ENCODE measurements around the gene GAS7. TPM values are rescaled to one million over a fixed set of nuclear protein-coding genes. Genes with fewer than 3 reads are reported as not detected.

GAS7 gene
- total and polyA plus RNA-seq, 2 of the 13 experiments (the other 11 are each of a cell fraction or from before 2014, with no cell fraction given): 1.0 to 5.2 TPM

DNA sequence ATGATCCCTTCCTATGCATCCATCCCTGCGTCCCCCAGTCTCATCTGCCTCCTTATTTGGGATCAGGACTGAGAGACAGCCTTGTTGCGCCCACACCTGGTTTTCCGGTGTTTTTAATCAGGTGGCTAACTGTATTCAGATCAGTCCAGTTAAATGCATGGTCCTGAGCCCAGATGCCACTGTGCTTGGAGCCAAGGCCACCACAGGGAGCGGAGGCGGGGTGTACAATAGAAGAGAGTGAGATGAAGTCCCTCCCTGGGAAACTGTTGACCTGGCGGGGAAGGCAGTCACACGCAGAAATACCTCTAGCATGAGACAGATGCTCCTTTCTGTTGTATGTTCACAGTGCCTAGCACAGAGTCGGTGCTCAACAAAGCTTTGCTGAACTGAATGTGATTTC, 299.6 kb downstream of the GAS7 start:
- BruUV-seq (replicated peaks): no TSS peak
- Histone ChIP-seq H3K27me3 (ENCODE audit: control insufficient read depth in 1 of 2, insufficient read depth in 2 of 2, low read length in 2 of 2) (peaks cover 0 to 16% of the 10 kb centered on the region in 2 experiments; a peak in 3 of 5 replicates), H3K4me1 (ENCODE audit: insufficient read depth, low read length) (no peaks in the 10 kb centered on the region), H3K4me2 (ENCODE audit: low read depth, low read length) (no peak overlapping the region), H2AFZ (ENCODE audit: low read length) (no peak overlapping the region), H4K20me1 (ENCODE audit: insufficient read depth, low read length) (no peaks in the 10 kb centered on the region), H3K9ac (ENCODE audit: insufficient read depth, low read depth, low read length) (no peak overlapping the region), H3K27ac (ENCODE audit: extremely low read length, insufficient read depth, low read length) (no peak overlapping the region), H3K9me3 (ENCODE audit: low read length) (no peaks in the 10 kb centered on the region), H3K36me3 (replicated peaks in 1 of 2; ENCODE audit: control insufficient read depth in 1 of 2, insufficient read depth in 2 of 2, low read length in 2 of 2) (no peaks in the 10 kb centered on the region), H3K79me2 (ENCODE audit: insufficient read depth, low read length) (no peaks in the 10 kb centered on the region), H3K4me3 (replicated peaks in 1 of 3; ENCODE audit: insufficient read depth in 1 of 3, low read depth in 2 of 3, low read length in 3 of 3) (no peak overlapping the region)
- CTCF ChIA-PET (ENCODE audit: low intra/inter-chr PET ratio, low total read pairs): no interaction called here
- TF ChIP-seq RARG (CRISPR knock-in tag; IDR thresholded peaks at IDR 0.05; ENCODE audit: low read depth) (no peak), GLI4 (CRISPR knock-in tag; IDR thresholded peaks at IDR 0.05; ENCODE audit: borderline replicate concordance) (no peak), KLF12 (CRISPR knock-in tag; IDR thresholded peaks at IDR 0.05; ENCODE audit: borderline replicate concordance) (no peak), DNMT1 (CRISPR knock-in tag; IDR thresholded peaks at IDR 0.05) (no peak)
- TF ChIP-seq, protein P1, sequence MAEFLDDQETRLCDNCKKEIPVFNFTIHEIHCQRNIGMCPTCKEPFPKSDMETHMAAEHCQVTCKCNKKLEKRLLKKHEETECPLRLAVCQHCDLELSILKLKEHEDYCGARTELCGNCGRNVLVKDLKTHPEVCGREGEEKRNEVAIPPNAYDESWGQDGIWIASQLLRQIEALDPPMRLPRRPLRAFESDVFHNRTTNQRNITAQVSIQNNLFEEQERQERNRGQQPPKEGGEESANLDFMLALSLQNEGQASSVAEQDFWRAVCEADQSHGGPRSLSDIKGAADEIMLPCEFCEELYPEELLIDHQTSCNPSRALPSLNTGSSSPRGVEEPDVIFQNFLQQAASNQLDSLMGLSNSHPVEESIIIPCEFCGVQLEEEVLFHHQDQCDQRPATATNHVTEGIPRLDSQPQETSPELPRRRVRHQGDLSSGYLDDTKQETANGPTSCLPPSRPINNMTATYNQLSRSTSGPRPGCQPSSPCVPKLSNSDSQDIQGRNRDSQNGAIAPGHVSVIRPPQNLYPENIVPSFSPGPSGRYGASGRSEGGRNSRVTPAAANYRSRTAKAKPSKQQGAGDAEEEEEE (CRISPR knock-in tag; IDR thresholded peaks at IDR 0.05; ENCODE audit: borderline replicate concordance): no peak
- DNase-seq (ENCODE audit: low spot score) (no peak), FAIRE-seq (no peak), ATAC-seq (no peak)
- 43% methylated on average over 8 of the region's 8 CpGs for WGBS (ENCODE audit: low lambda C conversion rate)
- intact Hi-C loops (cut with micrococcal nuclease; ENCODE audit: unreplicated experiment) (no loop called here), in situ Hi-C loops (cut with HindIII; ENCODE audit: extremely low pct_ligation_motif_present, low pct_unique_long_range_greater_than_20kb) (no loop called here)
- POLR2A ChIA-PET: no interaction called here

DNA sequence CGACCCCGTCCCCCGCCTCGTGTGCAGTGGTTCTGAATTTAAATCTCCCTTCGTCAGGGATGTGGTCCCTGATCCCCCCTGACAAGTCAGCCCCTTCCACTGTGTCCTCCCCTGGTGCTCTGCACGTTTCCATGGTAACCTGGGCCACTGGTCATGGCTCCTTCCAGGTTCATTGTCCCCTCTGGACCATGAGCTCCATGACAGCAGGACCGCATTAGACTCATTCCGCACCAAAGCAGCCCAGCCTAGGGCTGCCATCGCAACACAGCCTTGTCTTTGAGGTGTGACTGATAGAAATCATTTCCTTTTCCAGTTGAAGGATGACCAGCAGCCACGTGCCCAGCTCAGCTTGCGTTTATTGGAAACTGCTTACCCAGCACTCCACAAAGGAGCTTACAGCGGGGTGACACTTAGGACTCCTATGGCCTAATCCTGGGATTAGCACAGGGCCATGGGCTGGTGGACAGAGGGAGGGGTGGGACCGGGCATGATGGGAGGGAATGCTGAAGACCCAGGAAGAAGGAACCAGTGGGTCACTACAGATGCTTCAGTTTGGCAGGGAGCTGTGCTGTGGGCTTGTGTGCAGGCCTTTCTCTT, 300.9 kb downstream of the GAS7 start:
- Histone ChIP-seq H3K4me2 (ENCODE audit: low read depth, low read length) (no peak overlapping the region), H2AFZ (ENCODE audit: low read length) (no peak overlapping the region), H3K27me3 (ENCODE audit: control insufficient read depth in 1 of 2, insufficient read depth in 2 of 2, low read length in 2 of 2) (peaks cover 0 to 16% of the 10 kb centered on the region in 2 experiments; a peak in 4 of 5 replicates), H3K4me3 (replicated peaks in 1 of 3; ENCODE audit: insufficient read depth in 1 of 3, low read depth in 2 of 3, low read length in 3 of 3) (no peak overlapping the region), H3K36me3 (replicated peaks in 1 of 2; ENCODE audit: control insufficient read depth in 1 of 2, insufficient read depth in 2 of 2, low read length in 2 of 2) (no peaks in the 10 kb centered on the region), H3K9me3 (ENCODE audit: low read length) (no peaks in the 10 kb centered on the region), H3K4me1 (ENCODE audit: insufficient read depth, low read length) (no peaks in the 10 kb centered on the region), H3K27ac (ENCODE audit: extremely low read length, insufficient read depth, low read length) (no peak overlapping the region), H3K79me2 (ENCODE audit: insufficient read depth, low read length) (no peaks in the 10 kb centered on the region), H3K9ac (ENCODE audit: insufficient read depth, low read depth, low read length) (no peak overlapping the region), H4K20me1 (ENCODE audit: insufficient read depth, low read length) (no peaks in the 10 kb centered on the region)
- DNase-seq (ENCODE audit: low spot score) (no peak), ATAC-seq (no peak), FAIRE-seq (no peak)
- 3% methylated on average over 8 of the region's 13 CpGs for WGBS (ENCODE audit: low lambda C conversion rate)
- BruUV-seq (replicated peaks): no TSS peak
- ChIA-PET POLR2A (no interaction called here), CTCF (ENCODE audit: low intra/inter-chr PET ratio, low total read pairs) (no interaction called here)
- in situ Hi-C loops (cut with HindIII; ENCODE audit: extremely low pct_ligation_motif_present, low pct_unique_long_range_greater_than_20kb): no loop called here
- intact Hi-C loops (cut with micrococcal nuclease; ENCODE audit: unreplicated experiment): no loop called here
- TF ChIP-seq, protein P2, sequence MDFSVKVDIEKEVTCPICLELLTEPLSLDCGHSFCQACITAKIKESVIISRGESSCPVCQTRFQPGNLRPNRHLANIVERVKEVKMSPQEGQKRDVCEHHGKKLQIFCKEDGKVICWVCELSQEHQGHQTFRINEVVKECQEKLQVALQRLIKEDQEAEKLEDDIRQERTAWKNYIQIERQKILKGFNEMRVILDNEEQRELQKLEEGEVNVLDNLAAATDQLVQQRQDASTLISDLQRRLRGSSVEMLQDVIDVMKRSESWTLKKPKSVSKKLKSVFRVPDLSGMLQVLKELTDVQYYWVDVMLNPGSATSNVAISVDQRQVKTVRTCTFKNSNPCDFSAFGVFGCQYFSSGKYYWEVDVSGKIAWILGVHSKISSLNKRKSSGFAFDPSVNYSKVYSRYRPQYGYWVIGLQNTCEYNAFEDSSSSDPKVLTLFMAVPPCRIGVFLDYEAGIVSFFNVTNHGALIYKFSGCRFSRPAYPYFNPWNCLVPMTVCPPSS (IDR thresholded peaks at IDR 0.05): no peak
- TF ChIP-seq RBM39 (IDR thresholded peaks at IDR 0.05; ENCODE audit: low read depth, low read length, poor library complexity, severe bottlenecking) (no peak), RBM22 (optimal IDR thresholded peaks at IDR 0.05; ENCODE audit: low read length) (no peak), CCDC6 (CRISPR knock-in tag; IDR thresholded peaks at IDR 0.05) (no peak), ZSCAN30 (CRISPR knock-in tag; IDR thresholded peaks at IDR 0.05) (no peak), ZNF766 (CRISPR knock-in tag; IDR thresholded peaks at IDR 0.05; ENCODE audit: borderline replicate concordance) (no peak), ZNF333 (CRISPR knock-in tag; IDR thresholded peaks at IDR 0.05; ENCODE audit: borderline replicate concordance) (no peak)
- TF ChIP-seq, protein P3, sequence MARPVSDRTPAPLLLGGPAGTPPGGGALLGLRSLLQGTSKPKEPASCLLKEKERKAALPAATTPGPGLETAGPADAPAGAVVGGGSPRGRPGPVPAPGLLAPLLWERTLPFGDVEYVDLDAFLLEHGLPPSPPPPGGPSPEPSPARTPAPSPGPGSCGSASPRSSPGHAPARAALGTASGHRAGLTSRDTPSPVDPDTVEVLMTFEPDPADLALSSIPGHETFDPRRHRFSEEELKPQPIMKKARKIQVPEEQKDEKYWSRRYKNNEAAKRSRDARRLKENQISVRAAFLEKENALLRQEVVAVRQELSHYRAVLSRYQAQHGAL (CRISPR knock-in tag; IDR thresholded peaks at IDR 0.05; ENCODE audit: not compliant biosample characterization): no peak
- TF ChIP-seq, protein P4, sequence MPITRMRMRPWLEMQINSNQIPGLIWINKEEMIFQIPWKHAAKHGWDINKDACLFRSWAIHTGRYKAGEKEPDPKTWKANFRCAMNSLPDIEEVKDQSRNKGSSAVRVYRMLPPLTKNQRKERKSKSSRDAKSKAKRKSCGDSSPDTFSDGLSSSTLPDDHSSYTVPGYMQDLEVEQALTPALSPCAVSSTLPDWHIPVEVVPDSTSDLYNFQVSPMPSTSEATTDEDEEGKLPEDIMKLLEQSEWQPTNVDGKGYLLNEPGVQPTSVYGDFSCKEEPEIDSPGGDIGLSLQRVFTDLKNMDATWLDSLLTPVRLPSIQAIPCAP (CRISPR knock-in tag; IDR thresholded peaks at IDR 0.05; ENCODE audit: low read depth): no peak
